Retina (tissue), 1 donor: ENCODE measurements around the gene ZNF319.
A peak's percentile ranks its signal among the peaks of the same experiment; 100 is the strongest.

Source experiments
- DNase-seq: peaks from one replicate; pipeline ENCODE4 v3.0.0-alpha.2; 2016

ZNF319 gene

GRCh38 chr16:57999971-58000705 is at the start of gene ZNF319:
ZNF319 (minus strand) TSS chr16:58000672; CDS start chr16:57998265, 2,407 bp downstream.
- DNase-seq: peak; percentile 66

GRCh38 chr16:58049232-58050185 is 49.0 kb upstream of the ZNF319 start:
- DNase-seq: no peak

GRCh38 chr16:58048494-58049231 is 48.2 kb upstream of the ZNF319 start:
- no peak for DNase-seq

GRCh38 chr16:58047557-58048348 is 47.3 kb upstream of the ZNF319 start:
- DNase-seq: no peak

GRCh38 chr16:58046936-58047335 is 46.5 kb upstream of the ZNF319 start:
- no peak for DNase-seq

- no peak for DNase-seq
Observed at GRCh38 chr16:58046054-58046881, 45.8 kb upstream of the ZNF319 start.

GRCh38 chr16:58045096-58045495 is 44.6 kb upstream of the ZNF319 start:
- no peak for DNase-seq

GRCh38 chr16:58044266-58045019 is 44.0 kb upstream of the ZNF319 start:
- DNase-seq: no peak

- no peak for DNase-seq
Observed at GRCh38 chr16:58043571-58044155, 43.2 kb upstream of the ZNF319 start.

GRCh38 chr16:58042886-58043515 is 42.5 kb upstream of the ZNF319 start:
- no peak for DNase-seq

- no peak for DNase-seq
Observed at GRCh38 chr16:58042001-58042885, 41.8 kb upstream of the ZNF319 start.

GRCh38 chr16:58041628-58041955 is 41.1 kb upstream of the ZNF319 start:
- no peak for DNase-seq

GRCh38 chr16:58040945-58041627 is 40.6 kb upstream of the ZNF319 start:
- no peak for DNase-seq

- no peak for DNase-seq
Observed at GRCh38 chr16:58040496-58040846, 40.0 kb upstream of the ZNF319 start.

GRCh38 chr16:58039829-58040495 is 39.5 kb upstream of the ZNF319 start:
- DNase-seq: no peak

GRCh38 chr16:58038219-58038641 is 37.8 kb upstream of the ZNF319 start:
- no peak for DNase-seq

- no peak for DNase-seq
Observed at GRCh38 chr16:58037365-58038057, 37.0 kb upstream of the ZNF319 start.
